ENCODE measurements around the gene ANKRD66. TPM values are rescaled to one million over a fixed set of nuclear protein-coding genes. Genes with fewer than 3 reads are reported as not detected.

Gene ANKRD66
- total and polyA plus RNA-seq, 2 of the 4 experiments (the other 2 are of a cell fraction), result not detected

DNA sequence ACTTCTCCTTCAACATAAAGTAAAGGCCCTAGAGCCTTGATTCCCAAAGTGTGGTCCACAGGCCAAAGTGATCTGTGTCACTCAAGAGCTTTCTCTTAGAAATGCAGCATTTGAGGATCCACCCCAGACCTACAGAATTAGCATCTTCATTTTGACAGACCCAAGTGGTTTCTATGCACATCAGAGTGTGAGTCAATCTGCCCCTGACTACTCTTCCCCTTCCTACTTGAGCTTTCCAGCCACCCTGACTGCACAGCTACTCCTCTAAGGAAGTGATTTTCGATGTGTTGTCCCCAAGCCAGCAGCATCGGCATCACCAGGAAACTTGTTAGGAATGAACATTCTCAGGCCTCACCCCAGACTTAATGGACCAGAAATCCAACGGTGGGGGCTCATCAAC is 49.1 kb downstream of the ANKRD66 start:
- H4K5ac ChIP-seq (ENCODE audit: low read depth, low read length), result no peak overlapping the region
- H3K4ac ChIP-seq (ENCODE audit: low read depth, low read length), result no peak overlapping the region
- no peaks in the 10 kb centered on the region for H3K27me3 ChIP-seq (ENCODE audit: control insufficient read depth, insufficient read depth, low read length)
- no peak overlapping the region for H3K18ac ChIP-seq (ENCODE audit: low read depth, low read length)
- dilution Hi-C loops (cut with HindIII; ENCODE audit: low sequenced_read_pairs, unreplicated experiment), result no loop called here
- H3K14ac ChIP-seq (replicated peaks; ENCODE audit: low read depth, low read length), result no peak overlapping the region
- H3K4me1 ChIP-seq (ENCODE audit: control insufficient read depth, insufficient read depth, low read length), result no peaks in the 10 kb centered on the region
- H3K79me1 ChIP-seq (ENCODE audit: low read depth in 1 of 2, low read length in 2 of 2), result no peaks in the 10 kb centered on the region
- no peaks in the 10 kb centered on the region for H3K36me3 ChIP-seq (ENCODE audit: control insufficient read depth, insufficient read depth, low read length)
- intact Hi-C loops (cut with micrococcal nuclease), result no loop called here
- no peak overlapping the region for H3K27ac ChIP-seq (ENCODE audit: insufficient read depth, low read length)
- no peak overlapping the region for H2AK5ac ChIP-seq (ENCODE audit: low read depth, low read length)
- H4K8ac ChIP-seq (ENCODE audit: low read depth in 2 of 2, low read length in 2 of 2), result no peak overlapping the region
- no peak overlapping the region for H2BK20ac ChIP-seq (ENCODE audit: low read depth, low read length)
- ChIA-PET POLR2A (ENCODE audit: unreplicated experiment) (no interaction called here), CTCF (no interaction called here)
- H3K9me1 ChIP-seq (ENCODE audit: insufficient read depth, low read length), result no peaks in the 10 kb centered on the region
- no peak overlapping the region for H3K56ac ChIP-seq (ENCODE audit: extremely low read depth, insufficient read depth, low read length)
- no peaks in the 10 kb centered on the region for H3K9me3 ChIP-seq (ENCODE audit: control insufficient read depth, insufficient read depth, low read length)
- no peak overlapping the region for H2AFZ ChIP-seq (replicated peaks; ENCODE audit: low read length, poor library complexity)
- no CpG with 5 or more reads among the region's 3 CpGs for WGBS, 2 experiments (ENCODE audit: extremely low coverage in 2 of 2, insufficient read length in 1 of 2)
- H3K4me2 ChIP-seq (ENCODE audit: low read depth, low read length), result no peak overlapping the region
- no peak for DNase-seq
- TF ChIP-seq BHLHE40 (IDR thresholded peaks at IDR 0.05; ENCODE audit: low read depth, low read length) (no peak), SMC3 (IDR thresholded peaks at IDR 0.05; ENCODE audit: low read depth, low read length) (no peak), RAD21 (IDR thresholded peaks at IDR 0.05; ENCODE audit: low read length) (no peak), FOS (IDR thresholded peaks at IDR 0.05; ENCODE audit: low read depth, low read length) (no peak), CEBPB (IDR thresholded peaks at IDR 0.05; ENCODE audit: low read depth, low read length) (no peak), MAZ (IDR thresholded peaks at IDR 0.05; ENCODE audit: borderline replicate concordance, low read depth, low read length) (no peak), CHD1 (IDR thresholded peaks at IDR 0.05; ENCODE audit: low read depth, low read length) (no peak), RCOR1 (IDR thresholded peaks at IDR 0.05; ENCODE audit: insufficient replicate concordance, low read length) (no peak), MXI1 (IDR thresholded peaks at IDR 0.05; ENCODE audit: borderline replicate concordance, low read depth, low read length) (no peak), RFX5 (IDR thresholded peaks at IDR 0.05; ENCODE audit: low read depth, low read length) (no peak), MAFK (IDR thresholded peaks at IDR 0.05; ENCODE audit: low read depth, low read length) (no peak), NFE2L2 (IDR thresholded peaks at IDR 0.05; ENCODE audit: low read depth, low read length) (no peak)
- TF ChIP-seq, protein P1, sequence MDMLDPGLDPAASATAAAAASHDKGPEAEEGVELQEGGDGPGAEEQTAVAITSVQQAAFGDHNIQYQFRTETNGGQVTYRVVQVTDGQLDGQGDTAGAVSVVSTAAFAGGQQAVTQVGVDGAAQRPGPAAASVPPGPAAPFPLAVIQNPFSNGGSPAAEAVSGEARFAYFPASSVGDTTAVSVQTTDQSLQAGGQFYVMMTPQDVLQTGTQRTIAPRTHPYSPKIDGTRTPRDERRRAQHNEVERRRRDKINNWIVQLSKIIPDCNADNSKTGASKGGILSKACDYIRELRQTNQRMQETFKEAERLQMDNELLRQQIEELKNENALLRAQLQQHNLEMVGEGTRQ (IDR thresholded peaks at IDR 0.05; ENCODE audit: low read depth, low read length), result no peak
- TF ChIP-seq, protein P2, sequence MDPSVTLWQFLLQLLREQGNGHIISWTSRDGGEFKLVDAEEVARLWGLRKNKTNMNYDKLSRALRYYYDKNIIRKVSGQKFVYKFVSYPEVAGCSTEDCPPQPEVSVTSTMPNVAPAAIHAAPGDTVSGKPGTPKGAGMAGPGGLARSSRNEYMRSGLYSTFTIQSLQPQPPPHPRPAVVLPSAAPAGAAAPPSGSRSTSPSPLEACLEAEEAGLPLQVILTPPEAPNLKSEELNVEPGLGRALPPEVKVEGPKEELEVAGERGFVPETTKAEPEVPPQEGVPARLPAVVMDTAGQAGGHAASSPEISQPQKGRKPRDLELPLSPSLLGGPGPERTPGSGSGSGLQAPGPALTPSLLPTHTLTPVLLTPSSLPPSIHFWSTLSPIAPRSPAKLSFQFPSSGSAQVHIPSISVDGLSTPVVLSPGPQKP (IDR thresholded peaks at IDR 0.05; ENCODE audit: borderline replicate concordance, low read depth, low read length), result no peak
- TF ChIP-seq, protein P3, sequence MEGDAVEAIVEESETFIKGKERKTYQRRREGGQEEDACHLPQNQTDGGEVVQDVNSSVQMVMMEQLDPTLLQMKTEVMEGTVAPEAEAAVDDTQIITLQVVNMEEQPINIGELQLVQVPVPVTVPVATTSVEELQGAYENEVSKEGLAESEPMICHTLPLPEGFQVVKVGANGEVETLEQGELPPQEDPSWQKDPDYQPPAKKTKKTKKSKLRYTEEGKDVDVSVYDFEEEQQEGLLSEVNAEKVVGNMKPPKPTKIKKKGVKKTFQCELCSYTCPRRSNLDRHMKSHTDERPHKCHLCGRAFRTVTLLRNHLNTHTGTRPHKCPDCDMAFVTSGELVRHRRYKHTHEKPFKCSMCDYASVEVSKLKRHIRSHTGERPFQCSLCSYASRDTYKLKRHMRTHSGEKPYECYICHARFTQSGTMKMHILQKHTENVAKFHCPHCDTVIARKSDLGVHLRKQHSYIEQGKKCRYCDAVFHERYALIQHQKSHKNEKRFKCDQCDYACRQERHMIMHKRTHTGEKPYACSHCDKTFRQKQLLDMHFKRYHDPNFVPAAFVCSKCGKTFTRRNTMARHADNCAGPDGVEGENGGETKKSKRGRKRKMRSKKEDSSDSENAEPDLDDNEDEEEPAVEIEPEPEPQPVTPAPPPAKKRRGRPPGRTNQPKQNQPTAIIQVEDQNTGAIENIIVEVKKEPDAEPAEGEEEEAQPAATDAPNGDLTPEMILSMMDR (conservative IDR thresholded peaks at IDR 0.05; ENCODE audit: low read depth, low read length), result no peak
- no peak overlapping the region for H4K91ac ChIP-seq (ENCODE audit: insufficient read depth, low read depth, low read length)
- H3K4me3 ChIP-seq (ENCODE audit: insufficient read depth, low read depth, low read length), result no peak overlapping the region
- in situ Hi-C loops (cut with MboI; ENCODE audit: low sequenced_read_pairs), result loop anchor here (25.0 kb wide), 1 partner anchor 384 kb away; no protein-coding TSS in a partner anchor
- H2AK9ac ChIP-seq (replicated peaks; ENCODE audit: low read depth, low read length, poor library complexity), result no peak overlapping the region
- H3K23ac ChIP-seq (ENCODE audit: low read depth, low read length), result no peak overlapping the region
- H4K20me1 ChIP-seq (ENCODE audit: insufficient read depth, low read length), result no peaks in the 10 kb centered on the region
- no peak overlapping the region for H2BK15ac ChIP-seq (ENCODE audit: low read depth, low read length)
- no TSS peak for BruUV-seq (replicated peaks)
- H2BK5ac ChIP-seq (ENCODE audit: low read depth, low read length, poor library complexity, severe bottlenecking), result no peak overlapping the region
- H2BK120ac ChIP-seq (ENCODE audit: low read depth, low read length), result no peak overlapping the region
- no peak overlapping the region for H3K9ac ChIP-seq (ENCODE audit: low read depth, low read length)
- no peak for ATAC-seq (ENCODE audit: low read depth)
